K562 (cell line): ENCODE measurements around the gene ASB6. TPM values are rescaled to one million over a fixed set of nuclear protein-coding genes. Genes with fewer than 3 reads are reported as not detected.

Source experiments
- ARNT ChIP-seq, 2 experiments: fragments of 450-650 bp; IDR thresholded peaks; 2 replicates each; pipeline ENCODE4 v1.6.1; 2016; ENCODE audit warnings: mild to moderate bottlenecking in 1 of 2
- CBFA2T3 ChIP-seq: fragments of 450-650 bp; IDR thresholded peaks from 2 replicates; pipeline ENCODE4 v1.6.1; 2017
- CBFB ChIP-seq: sonication (generic); formaldehyde crosslinking; IDR thresholded peaks from 2 replicates; pipeline ENCODE4 v1.4.0; 2020; ENCODE audit warnings: mild to moderate bottlenecking, missing genetic modification reagents
- FOXA1 ChIP-seq: fragments of 450-650 bp; IDR thresholded peaks from 2 replicates; pipeline ENCODE4 v1.6.1; 2016; ENCODE audit warnings: mild to moderate bottlenecking, borderline replicate concordance
- HDAC1 ChIP-seq, 2 experiments: fragments of 450-650 bp; IDR thresholded peaks; 2 replicates each; pipeline ENCODE4 v1.6.1; 2016 to 2017; ENCODE audit warnings: inconsistent platforms in 1 of 2, mild to moderate bottlenecking in 1 of 2, moderate library complexity in 1 of 2
- ID3 ChIP-seq, 2 experiments: fragments of 250-450 bp in 1 of 2; fragments of 450-650 bp in 1 of 2; sonication (Bioruptor Pico) in 1 of 2; IDR thresholded peaks; 2 replicates each; pipeline versions ENCODE4 v1.6.1 to v1.8.0; 2016 to 2021; ENCODE audit warnings: mild to moderate bottlenecking in 2 of 2, moderate library complexity in 2 of 2, missing compliant biosample characterization in 1 of 2, missing genetic modification characterization in 1 of 2
- KAT8 ChIP-seq: fragments of 450-650 bp; IDR thresholded peaks from 2 replicates; pipeline ENCODE4 v1.6.1; 2016; ENCODE audit warnings: low read depth, mild to moderate bottlenecking
- MTA2 ChIP-seq: fragments of 450-650 bp; IDR thresholded peaks from 2 replicates; pipeline ENCODE4 v1.6.1; 2016; ENCODE audit warnings: low read depth
- MXD1 ChIP-seq: fragments of 250-450 bp; sonication (Bioruptor Pico); IDR thresholded peaks from 2 replicates; pipeline ENCODE4 v1.8.0; 2021; ENCODE audit warnings: borderline replicate concordance, mild to moderate bottlenecking, moderate library complexity; ENCODE audit not compliant: poor library complexity, severe bottlenecking
- PCBP1 ChIP-seq: fragments of 200-400 bp; formaldehyde crosslinking; IDR thresholded peaks from 2 replicates; pipeline ENCODE4 v1.6.1; 2018; ENCODE audit warnings: mild to moderate bottlenecking, low read depth, low read length; ENCODE audit not compliant: poor library complexity, severe bottlenecking
- POLR2A ChIP-seq: fragments of 450-650 bp; conservative IDR thresholded peaks from 2 replicates; pipeline ENCODE4 v1.6.1; 2016
- RNF2 ChIP-seq: sonication (generic); IDR thresholded peaks from 2 replicates; pipeline ENCODE4 v1.6.1; 2016
- SFPQ ChIP-seq: fragments of 200-400 bp; formaldehyde crosslinking; IDR thresholded peaks from 2 replicates; pipeline ENCODE4 v1.6.1; 2017; ENCODE audit warnings: mild to moderate bottlenecking, low read depth, low read length, moderate library complexity
- TCFL5 ChIP-seq: fragments of 250-450 bp; sonication (Bioruptor Pico); conservative IDR thresholded peaks from 2 replicates; pipeline ENCODE4 v1.6.1; 2021; ENCODE audit warnings: mild to moderate bottlenecking, moderate library complexity, matching md5 sums
- TSC22D4 ChIP-seq: fragments of 450-650 bp; IDR thresholded peaks from 2 replicates; pipeline ENCODE4 v1.6.1; 2016; ENCODE audit warnings: missing genetic modification characterization, missing biosample characterization, control low read depth
- UBTF ChIP-seq, 2 experiments: IDR thresholded peaks; 2 replicates each; pipeline ENCODE4 v1.6.1; 2012; ENCODE audit warnings: improper control_type of control experiment in 2 of 2, low read depth in 2 of 2, low read length in 2 of 2, borderline replicate concordance in 1 of 2
- XRCC5 ChIP-seq: fragments of 200-400 bp; formaldehyde crosslinking; IDR thresholded peaks from 2 replicates; pipeline ENCODE4 v1.6.1; 2017; ENCODE audit warnings: low read depth, mild to moderate bottlenecking, low read length
- ZFP1 ChIP-seq: fragments of 450-650 bp; formaldehyde crosslinking; IDR thresholded peaks from 2 replicates; pipeline ENCODE4 v1.4.0; 2020; ENCODE audit warnings: mild to moderate bottlenecking, mixed read lengths
- ZNF133 ChIP-seq: fragments of 250-450 bp; sonication (Bioruptor Pico); IDR thresholded peaks from 2 replicates; pipeline ENCODE4 v1.4.0; 2020; ENCODE audit warnings: mild to moderate bottlenecking
- ZNF165 ChIP-seq: fragments of 250-450 bp; sonication (Bioruptor Pico); IDR thresholded peaks from 2 replicates; pipeline ENCODE4 v1.4.0; 2020; ENCODE audit warnings: borderline replicate concordance
- ZNF431 ChIP-seq: sonication (generic); formaldehyde crosslinking; IDR thresholded peaks from 2 replicates; pipeline ENCODE4 v1.8.0; 2022; ENCODE audit warnings: mild to moderate bottlenecking, missing genetic modification reagents
- ZNF583 ChIP-seq: fragments of 250-450 bp; sonication (Bioruptor Pico); IDR thresholded peaks from 2 replicates; pipeline ENCODE4 v1.4.0; 2020
- ZNF707 ChIP-seq: fragments of 250-450 bp; sonication (Bioruptor Pico); conservative IDR thresholded peaks from 2 replicates; pipeline ENCODE4 v1.8.0; 2022; ENCODE audit warnings: inconsistent platforms, mild to moderate bottlenecking, moderate library complexity
- ZNF778 ChIP-seq: fragments of 450-650 bp; formaldehyde crosslinking; IDR thresholded peaks from 2 replicates; pipeline ENCODE4 v1.4.0; 2020; ENCODE audit warnings: mild to moderate bottlenecking, moderate library complexity
- polyA plus RNA-seq, 8 experiments: library from polyadenylated mRNA; depleted of rRNA in 4 of 8; stranded (reverse) in 5 of 8; unstranded in 3 of 8; fragments of >200 nt; fragmentation: Nextera tagmentation in 2 of 8; fragmentation: Illumina TruSeq in 1 of 8; extraction: Ambion mirVana in 2 of 8; extraction: Trizol in 1 of 8; gene quantifications; 2 replicates each; pipeline versions ENCODE4 v1.2.1 to v1.2.3, GENCODE V29; 2011 to 2014; ENCODE audit warnings: inconsistent platforms in 1 of 8, missing spikeins in 1 of 8
- total RNA-seq, 7 experiments: library from RNA; depleted of rRNA in 6 of 7; stranded (reverse); fragments of >200 nt in 6 of 7; fragmentation: Illumina TruSeq in 2 of 7; extraction: Trizol in 2 of 7; gene quantifications; 2 replicates each; pipeline versions ENCODE4 v1.2.1 to v1.2.3, GENCODE V29; 2011 to 2021; ENCODE audit warnings: low replicate concordance in 1 of 7

ASB6 gene
- total and polyA plus RNA-seq, 9 of the 15 experiments (the other 6 are each of a cell fraction or from before 2014, with no cell fraction given): 0.92 to 17.8 (median 11.3) TPM

- TF ChIP-seq ID3 (CRISPR knock-in tag; IDR thresholded peaks at IDR 0.05) (no peak), ID3 (tag; IDR thresholded peaks at IDR 0.05) (peak; percentile 78), ZNF133 (CRISPR knock-in tag) (no peak), ZNF431 (CRISPR knock-in tag) (0 out of 2 replicates have a peak, but pooled peaks have one; percentile 64), KAT8 (no peak), RNF2 (no peak), ARNT (IDR thresholded peaks at IDR 0.05) (no peak), SFPQ (no peak), TSC22D4 (tag) (no peak), HDAC1 (IDR thresholded peaks at IDR 0.05) (peak; percentile 52 to 99; a peak in 3 of 4 replicates), ZFP1 (CRISPR knock-in tag) (no peak), ZNF707 (no peak), PCBP1 (peak; percentile 84), MXD1 (CRISPR knock-in tag) (peak; percentile 93), ZNF583 (CRISPR knock-in tag) (peak; percentile 66; the same call in 1 of the 2 replicates), ZNF165 (no peak), TCFL5 (CRISPR knock-in tag) (no peak), ZNF778 (CRISPR knock-in tag) (no peak), UBTF (IDR thresholded peaks at IDR 0.05; ENCODE audit: borderline replicate concordance in 1 of 2, low read depth in 2 of 2, low read length in 2 of 2) (no peak), CBFB (CRISPR knock-in tag) (0 out of 2 replicates have a peak, but pooled peaks have one; percentile 24), XRCC5 (no peak), POLR2A (peak; percentile 98), FOXA1 (no peak), MTA2 (no peak), CBFA2T3 (no peak)
Measured at GRCh38 chr9:129626079-129626624, 15.8 kb downstream of the ASB6 start, which contains the start of gene NTMT1 (continued).
